AG09319 (cell line): Measurements from ENCODE around the gene PYM1.
"Not testable (repeated sequence)": the region's sequence is repeated elsewhere in the genome, so short reads cannot be mapped to it uniquely, and the experiment has no call there.

Source experiments
- DNase-seq: peaks from one replicate; pipeline ENCODE4 v3.0.0-alpha.2; 2010; ENCODE audit warnings: low read depth; ENCODE audit errors: extremely low read depth
- CTCF ChIP-seq: IDR thresholded peaks from 2 replicates; pipeline ENCODE4 v1.5.1; 2011; ENCODE audit warnings: low read depth, mild to moderate bottlenecking, inconsistent platforms, low read length, moderate library complexity

PYM1 gene

GRCh38 chr12:55885113-55885512 lies 42.6 kb downstream of the PYM1 start:
- DNase-seq: no peak
- no peak for TF ChIP-seq CTCF

- DNase-seq: no peak
- no peak for TF ChIP-seq CTCF
Measured at GRCh38 chr12:55877824-55878223, 49.9 kb downstream of the PYM1 start.

GRCh38 chr12:55875704-55876467 lies 51.8 kb downstream of the PYM1 start:
- no peak for TF ChIP-seq CTCF
- DNase-seq: no peak

- no peak for DNase-seq
- TF ChIP-seq CTCF: no peak
Measured at GRCh38 chr12:55874443-55874842, 53.3 kb downstream of the PYM1 start.

- DNase-seq: not testable (repeated sequence)
Measured at GRCh38 chr12:55866454-55867004, 61.2 kb downstream of the PYM1 start.

- TF ChIP-seq CTCF: no peak
- DNase-seq: no peak
Measured at GRCh38 chr12:55865327-55865726, 62.4 kb downstream of the PYM1 start.

- DNase-seq: not testable (repeated sequence)
Measured at GRCh38 chr12:55862931-55863330, 64.8 kb downstream of the PYM1 start.

- TF ChIP-seq CTCF: no peak
- DNase-seq: no peak
Measured at GRCh38 chr12:55862286-55862685, 65.4 kb downstream of the PYM1 start.
